Mucosa of descending colon (tissue), 3 donors: ENCODE results near the gene H2AZ1. TPM values are rescaled to one million over a fixed set of nuclear protein-coding genes. Genes with fewer than 3 reads are reported as not detected.

Source experiments
- ATAC-seq: fragments of 200-7000 bp; cut with Tn5 transposase; one replicate; pipeline ENCODE4 v1.9.1; 2020; ENCODE audit warnings: mild to moderate bottlenecking, moderate library complexity
- DNase-seq, 3 donors: peaks; one replicate each; pipeline ENCODE4 v3.0.0-alpha.2; 2020
- H3K36me3 ChIP-seq: fragments of 200-600 bp; one replicate; pipeline ENCODE4 v1.8.0; 2021; ENCODE audit warnings: low read depth, mild to moderate bottlenecking
- H3K4me1 ChIP-seq: fragments of 200-600 bp; one replicate; pipeline ENCODE4 v1.8.0; 2021; ENCODE audit warnings: low read depth, mild to moderate bottlenecking
- H3K4me3 ChIP-seq: fragments of 200-600 bp; one replicate; pipeline ENCODE4 v1.8.0; 2021; ENCODE audit warnings: mild to moderate bottlenecking
- H3K9me3 ChIP-seq: fragments of 200-600 bp; one replicate; pipeline ENCODE4 v1.8.0; 2021; ENCODE audit warnings: mild to moderate bottlenecking
- CTCF ChIP-seq: fragments of 200-600 bp; IDR thresholded peaks from one replicate; pipeline ENCODE4 v1.8.0; 2022; ENCODE audit warnings: antibody characterized with exemption, mild to moderate bottlenecking
- intact Hi-C, 2 donors: fragments of 100-400 bp; cut with DNase I in 1 of 2; cut with micrococcal nuclease in 1 of 2; formaldehyde crosslinking; loops; one replicate each; pipeline versions ENCODE4 v1.11.0 to v1.11.1; 2022; cut with DNase I, micrococcal nuclease
- total RNA-seq, 3 donors: library from RNA; stranded (reverse); fragmentation: NEBNext Ultra II Directional in 2 of 3; extraction: Animal tissue kit (Norgen Biotek cat#: 25700) in 2 of 3; gene quantifications; one replicate each; pipeline versions ENCODE4 v1.2.1 to v1.2.4, GENCODE V29; 2021 to 2023
- donor health status: DM: no; HTN: no; CAD: no; lungs with moderate emphysema.
- donor health status: DM: no; HTN: no; CAD: no.
- donor health status: DM: no; HTN: yes; CAD: no.

The H2AZ1 gene
- total RNA-seq, 3 donors from 2014 or later: 106 to 219 (median 216) TPM

DNA sequence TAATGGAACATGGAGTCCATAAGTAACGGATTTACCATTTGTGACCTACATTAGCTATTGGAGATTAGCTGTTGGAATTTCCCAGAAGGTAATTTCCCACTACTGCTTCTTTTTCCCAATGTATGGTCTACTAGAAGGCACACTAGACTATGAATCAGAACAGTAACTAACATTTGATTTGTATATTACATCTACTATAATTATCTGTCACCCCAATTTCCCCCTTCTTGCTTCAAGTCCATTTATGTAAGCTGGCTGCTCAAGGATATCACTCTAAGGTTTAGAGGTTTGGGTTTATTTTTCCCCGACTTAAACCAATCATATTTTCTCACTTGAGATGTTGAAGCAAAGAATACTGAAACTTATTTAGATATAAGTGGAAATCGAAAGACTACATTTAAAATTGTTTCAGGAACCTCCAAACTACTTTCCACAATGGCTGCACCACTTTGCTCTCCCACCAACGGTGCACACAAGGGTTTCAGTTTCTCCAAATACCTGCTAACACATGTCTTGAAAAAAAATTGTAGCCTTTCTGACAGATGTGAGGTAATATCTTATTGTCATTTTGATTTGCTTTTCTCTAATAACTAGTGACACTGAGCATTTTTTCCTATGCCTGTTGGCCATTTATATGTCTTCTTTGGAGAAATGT is 33.3 kb upstream of the H2AZ1 start:
- no peak for TF ChIP-seq CTCF
- no peaks in the 10 kb centered on the region for H3K4me1 ChIP-seq
- no peaks in the 10 kb centered on the region for H3K36me3 ChIP-seq
- intact Hi-C loops: no loop called here
- no peak overlapping the region for H3K4me3 ChIP-seq
- DNase-seq (no peak), ATAC-seq (no peak)
- no peaks in the 10 kb centered on the region for H3K9me3 ChIP-seq

DNA sequence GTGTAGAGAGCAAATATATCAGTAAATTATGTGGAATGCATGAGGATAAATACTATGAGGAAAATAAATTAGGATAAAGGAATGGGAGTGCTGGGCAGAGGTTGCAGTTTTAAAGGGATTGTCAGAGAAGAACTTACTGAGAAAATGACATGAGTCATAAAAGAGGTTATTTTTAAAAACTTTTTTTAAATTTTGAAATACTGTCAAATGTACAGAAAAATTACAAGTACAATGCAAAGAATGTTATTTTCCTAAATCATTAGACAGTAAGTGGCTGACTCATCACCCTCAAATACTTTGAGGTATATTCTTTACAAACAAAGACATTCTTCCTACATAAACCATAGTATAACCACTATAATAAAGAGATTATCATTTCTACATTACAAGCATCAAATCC is 29.8 kb upstream of the H2AZ1 start:
- H3K36me3 ChIP-seq: no peaks in the 10 kb centered on the region
- TF ChIP-seq CTCF: no peak
- intact Hi-C loops: no loop called here
- no peaks in the 10 kb centered on the region for H3K9me3 ChIP-seq
- ATAC-seq (no peak), DNase-seq (no peak)
- no peaks in the 10 kb centered on the region for H3K4me1 ChIP-seq
- no peak overlapping the region for H3K4me3 ChIP-seq

GRCh38 chr4:99971453-99972111 is 21.5 kb upstream of the H2AZ1 start:
- Histone ChIP-seq H3K4me1 (no peaks in the 10 kb centered on the region), H3K4me3 (no peak overlapping the region), H3K9me3 (no peaks in the 10 kb centered on the region), H3K36me3 (no peaks in the 10 kb centered on the region)
- DNase-seq (no peak), ATAC-seq (no peak)
- intact Hi-C loops: no loop called here
- TF ChIP-seq CTCF: no peak

DNA sequence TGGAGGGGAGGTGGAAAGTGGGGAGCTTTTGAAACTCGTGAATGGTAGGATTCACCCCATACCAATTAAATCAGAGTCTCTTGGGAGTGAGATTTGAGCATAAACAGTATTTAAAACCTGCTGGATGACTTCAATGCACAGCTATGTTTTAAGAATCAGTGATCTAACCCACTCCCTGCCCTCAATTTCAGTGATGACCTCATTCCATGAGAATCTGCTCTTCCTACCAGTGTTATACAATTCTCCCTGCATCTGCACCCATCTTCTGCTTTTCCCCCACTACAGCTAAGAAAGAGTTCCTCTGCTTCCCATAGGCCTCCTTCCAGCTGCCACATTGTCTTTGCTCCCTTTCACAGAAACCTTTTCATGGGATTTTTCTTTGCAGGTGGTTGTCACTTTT is 18.3 kb upstream of the H2AZ1 start:
- intact Hi-C loops: no loop called here
- ATAC-seq (no peak), DNase-seq (no peak)
- no peaks in the 10 kb centered on the region for H3K4me1 ChIP-seq
- no peaks in the 10 kb centered on the region for H3K36me3 ChIP-seq
- no peaks in the 10 kb centered on the region for H3K9me3 ChIP-seq
- H3K4me3 ChIP-seq: no peak overlapping the region
- TF ChIP-seq CTCF: no peak

DNA sequence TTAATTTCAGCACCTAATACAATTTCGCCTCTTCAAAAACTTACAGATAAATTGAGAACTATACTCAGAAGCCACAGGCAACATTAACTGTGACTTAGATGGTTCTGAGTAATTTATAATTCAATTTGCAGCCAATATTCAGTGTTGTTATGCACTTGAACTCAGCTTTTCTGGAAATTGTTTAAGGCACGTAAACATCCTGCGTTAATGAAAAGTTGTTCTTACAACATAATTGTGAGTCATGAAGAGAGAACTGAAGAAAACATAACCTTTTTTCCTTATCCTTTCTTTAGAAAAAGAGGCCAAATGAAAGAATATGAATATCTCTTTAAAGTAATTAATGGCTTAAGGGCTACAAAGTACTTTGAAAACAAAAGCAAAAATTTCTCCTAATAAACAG is 16.6 kb upstream of the H2AZ1 start:
- Histone ChIP-seq H3K4me3 (no peak overlapping the region), H3K4me1 (no peaks in the 10 kb centered on the region), H3K9me3 (no peaks in the 10 kb centered on the region), H3K36me3 (no peaks in the 10 kb centered on the region)
- intact Hi-C loops: no loop called here
- TF ChIP-seq CTCF: no peak
- DNase-seq (no peak), ATAC-seq (no peak)
